HepG2 (cell line): Measurements from ENCODE around the gene TARBP2.

Source experiments
- BCL3 ChIP-seq: sonication (generic); formaldehyde crosslinking; IDR thresholded peaks from 2 replicates; pipeline ENCODE4 v1.5.1; 2020; ENCODE audit warnings: mild to moderate bottlenecking, missing genetic modification reagents, moderate library complexity
- HMG20B ChIP-seq: conservative IDR thresholded peaks from 2 replicates; pipeline ENCODE4 v1.6.1; 2016; ENCODE audit warnings: missing genetic modification reagents, missing compliant biosample characterization
- JUN ChIP-seq: sonication (generic); formaldehyde crosslinking; IDR thresholded peaks from 2 replicates; pipeline ENCODE4 v1.4.0; 2020; ENCODE audit warnings: mild to moderate bottlenecking, missing genetic modification reagents
- ZNF207 ChIP-seq: fragments of 450-650 bp; IDR thresholded peaks from 2 replicates; pipeline ENCODE4 v1.6.1; 2016; ENCODE audit warnings: antibody characterized with exemption, borderline replicate concordance
- ZNF317 ChIP-seq: sonication (generic); formaldehyde crosslinking; IDR thresholded peaks from 2 replicates; pipeline ENCODE4 v1.5.0; 2020; ENCODE audit warnings: mild to moderate bottlenecking, missing genetic modification reagents

GRCh38 chr12:53451661-53452158 lies 49.4 kb upstream of the TARBP2 start, which contains the start of gene PCBP2:
- no peak for TF ChIP-seq ZNF207
- no peak for TF ChIP-seq BCL3
- no peak for TF ChIP-seq HMG20B (CRISPR knock-in tag)
- TF ChIP-seq JUN (CRISPR knock-in tag): no peak
- TF ChIP-seq ZNF317: peak; percentile 74; the same call in 1 of the 2 replicates
